Non-pigmented ciliary epithelial cell (primary cell): ENCODE data around the gene PKNOX1.
"Not testable (repeated sequence)": the region's sequence is repeated elsewhere in the genome, so short reads cannot be mapped to it uniquely, and the experiment has no call there.

ENCODE experiments used
- DNase-seq: peaks from one replicate; pipeline ENCODE4 v3.0.0-alpha.2; 2010; ENCODE audit warnings: low read depth

The PKNOX1 gene

DNA sequence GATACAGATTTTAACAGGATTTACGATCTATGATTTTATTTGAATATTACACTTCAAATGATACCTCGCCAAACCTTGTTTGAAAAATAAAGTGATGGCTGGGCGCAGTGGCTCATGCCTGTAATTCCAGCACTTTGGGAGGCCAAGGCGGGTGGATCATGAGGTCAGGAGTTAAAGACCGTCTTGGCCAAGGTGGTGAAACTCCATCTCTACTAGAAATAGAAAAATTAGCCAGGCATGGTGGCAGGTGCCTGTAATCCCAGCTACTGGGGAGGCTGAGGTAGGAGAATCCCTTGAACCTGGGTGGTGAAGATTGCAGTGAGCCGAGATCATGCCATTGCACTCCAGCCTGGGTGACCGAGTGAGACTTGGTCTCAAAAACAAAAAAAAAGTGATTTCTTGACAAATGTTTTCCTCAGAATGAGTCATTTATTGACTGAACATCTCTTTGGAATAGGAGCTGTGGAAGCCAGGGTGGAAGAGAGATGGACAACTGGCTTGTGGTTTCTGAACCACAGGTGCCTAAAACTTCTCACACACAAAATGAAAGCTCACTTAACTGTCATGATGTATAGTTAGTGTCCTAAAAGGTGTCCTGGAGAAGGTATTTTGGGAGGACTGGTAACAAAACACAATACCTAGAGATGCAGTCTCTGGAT lies 11.9 kb downstream of the PKNOX1 start:
- DNase-seq, result no peak

DNA sequence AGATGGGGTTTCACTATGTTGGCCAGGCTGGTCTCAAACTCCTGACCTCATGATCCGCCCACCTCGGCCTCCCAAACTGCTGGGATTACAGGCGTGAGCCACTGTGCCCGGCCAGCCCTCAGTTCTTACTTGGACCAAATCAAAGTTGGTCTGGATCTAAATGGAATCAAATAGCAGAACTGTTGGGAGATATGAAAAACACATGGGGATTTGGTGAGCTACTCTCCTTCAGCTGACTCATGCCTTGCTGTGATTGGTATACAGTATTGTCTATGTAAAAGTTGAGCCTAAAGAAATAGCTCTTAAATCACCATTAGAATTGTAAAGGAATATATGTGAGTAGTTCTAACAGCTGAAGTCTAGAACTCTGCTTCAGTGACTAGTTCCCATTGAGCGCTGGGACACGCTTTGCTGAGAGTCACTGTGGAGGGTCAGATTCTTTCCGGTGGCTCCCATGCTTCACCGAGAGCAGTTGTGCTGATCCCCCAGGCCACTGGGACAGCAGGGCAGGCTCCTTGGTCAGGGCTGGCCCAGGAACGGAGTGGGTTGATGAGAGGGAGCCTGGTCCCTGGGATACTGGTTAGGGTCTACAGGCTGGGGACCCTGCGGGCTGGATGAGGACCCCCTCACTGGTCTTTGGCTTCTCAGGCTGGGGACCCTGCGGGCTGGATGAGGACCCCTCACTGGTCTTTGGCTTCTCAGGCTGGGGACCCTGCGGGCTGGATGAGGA lies 14.0 kb downstream of the PKNOX1 start:
- peak; percentile 38 for DNase-seq

DNA sequence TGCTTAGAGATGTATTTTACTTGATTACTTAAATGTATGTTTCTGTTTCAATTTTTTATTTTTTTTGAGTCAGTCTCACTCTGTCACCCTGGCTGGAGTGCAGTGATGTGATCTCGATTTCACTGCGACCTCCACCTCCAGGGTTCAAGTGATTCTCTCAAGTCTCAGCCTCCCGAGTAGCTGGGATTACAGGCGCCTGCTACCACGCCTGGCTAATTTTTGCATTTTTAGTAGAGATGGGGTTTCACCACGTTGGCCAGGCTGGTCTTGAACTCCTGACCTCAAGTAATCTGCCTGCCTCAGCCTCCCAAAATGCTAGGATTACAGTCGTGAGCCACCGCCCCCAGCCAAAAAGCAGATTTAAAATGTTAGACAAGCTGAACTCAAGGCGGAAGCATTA lies 15.0 kb downstream of the PKNOX1 start:
- not testable (repeated sequence) for DNase-seq

DNA sequence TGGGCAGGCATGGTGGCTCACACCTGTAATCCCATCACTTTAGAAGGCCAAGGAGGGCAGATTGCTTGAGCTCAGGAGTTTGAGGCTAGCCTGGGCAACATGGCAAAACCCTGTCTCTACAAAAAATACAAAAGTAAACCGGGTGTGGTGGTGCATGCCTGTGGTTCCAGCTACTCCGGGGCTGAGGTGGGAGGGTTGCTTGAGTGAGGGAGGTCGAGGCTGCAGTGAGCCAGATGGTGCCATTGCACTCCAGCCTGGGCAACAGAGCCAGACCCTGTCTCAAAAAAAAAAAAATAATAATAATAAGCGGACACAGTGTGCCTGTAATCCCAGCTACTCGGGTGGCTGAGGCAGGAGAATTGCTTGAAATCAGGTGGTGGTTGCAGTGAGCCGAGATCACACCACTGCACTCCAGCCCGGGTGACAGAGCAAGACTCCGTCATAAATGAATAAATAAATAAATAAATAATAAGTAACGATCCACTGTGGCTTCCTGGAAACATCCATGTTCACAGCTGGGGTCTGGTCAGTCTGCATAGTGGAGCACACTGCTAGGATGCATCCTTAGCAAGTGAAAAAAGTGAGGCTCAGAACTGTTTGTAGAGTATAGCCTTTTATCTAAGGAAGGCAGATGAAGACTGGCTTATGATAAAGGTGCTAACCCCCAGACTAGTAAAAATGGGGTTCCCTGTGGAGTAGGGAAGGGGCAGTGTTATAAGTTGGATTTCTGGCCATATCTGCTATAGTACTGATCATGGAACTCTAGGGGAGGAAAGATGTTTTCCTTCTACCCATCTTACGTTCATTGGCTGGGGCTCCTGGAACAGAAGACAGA lies 15.7 kb downstream of the PKNOX1 start:
- no peak for DNase-seq

DNA sequence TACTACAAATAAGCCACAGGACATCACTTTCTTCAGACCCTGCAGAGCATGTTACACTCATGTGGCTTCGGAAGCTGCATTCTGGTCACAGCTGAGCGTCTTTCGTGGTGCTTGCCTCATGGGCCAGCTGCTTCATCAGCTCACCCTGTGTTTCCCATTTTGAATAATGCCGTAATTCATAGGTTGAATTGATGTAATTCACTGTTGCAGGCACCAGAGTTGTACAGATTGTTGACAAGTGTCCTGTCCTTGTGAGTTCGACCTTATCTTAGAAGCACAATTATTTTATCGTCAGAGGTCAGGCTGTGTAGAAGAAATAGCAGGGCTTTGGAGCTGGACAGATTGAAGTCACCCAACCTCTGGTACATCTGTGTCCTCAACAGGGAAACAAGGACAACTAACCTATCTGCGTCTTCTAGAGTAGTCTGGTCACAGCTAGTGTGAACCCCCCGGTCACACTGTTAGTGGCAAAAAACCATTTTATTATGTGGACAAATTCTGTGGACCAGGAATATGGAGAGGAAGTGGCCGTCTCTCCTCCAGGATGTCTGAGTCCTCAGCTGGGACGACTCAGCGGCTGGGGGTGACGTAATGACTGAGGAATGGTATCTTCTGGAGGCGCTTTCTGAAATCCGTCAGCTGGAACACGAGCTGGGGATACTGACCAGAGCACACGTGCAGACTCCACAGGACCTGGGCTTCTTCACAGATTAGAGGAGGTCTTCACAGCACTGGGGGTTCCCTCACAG lies 17.8 kb downstream of the PKNOX1 start:
- peak; percentile 78 for DNase-seq

DNA sequence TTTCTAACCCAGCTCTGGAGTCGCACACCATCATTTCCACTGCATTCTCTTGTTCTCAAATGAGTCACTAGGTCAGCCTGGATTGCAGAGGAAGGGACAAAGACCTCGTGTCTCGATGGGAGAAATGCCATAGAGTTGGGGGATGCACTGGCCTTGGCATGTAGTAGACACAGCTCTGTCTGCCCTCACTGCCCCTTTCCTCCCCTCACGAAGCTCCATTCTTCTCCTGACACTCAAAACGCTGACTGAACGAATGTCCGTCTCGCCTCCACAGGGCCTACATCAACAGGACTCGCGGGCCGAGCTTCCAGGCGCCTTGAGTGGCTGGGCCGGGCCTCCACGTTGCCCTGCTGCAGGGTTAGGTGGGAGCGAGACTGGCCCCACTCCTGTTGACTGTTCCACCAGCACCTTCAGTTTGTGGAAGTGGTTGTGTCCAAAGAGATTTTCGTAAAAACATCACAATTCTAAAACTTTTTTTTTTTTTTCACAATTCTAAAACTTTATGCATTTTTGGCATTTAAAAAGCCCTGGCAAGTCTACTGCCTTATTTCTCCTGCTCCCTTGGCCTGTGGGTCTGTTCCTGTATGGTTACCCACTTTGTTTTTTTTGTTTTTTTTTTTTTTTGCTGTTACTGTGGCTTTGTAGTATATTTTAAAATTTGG lies 18.8 kb downstream of the PKNOX1 start:
- DNase-seq, result no peak

DNA sequence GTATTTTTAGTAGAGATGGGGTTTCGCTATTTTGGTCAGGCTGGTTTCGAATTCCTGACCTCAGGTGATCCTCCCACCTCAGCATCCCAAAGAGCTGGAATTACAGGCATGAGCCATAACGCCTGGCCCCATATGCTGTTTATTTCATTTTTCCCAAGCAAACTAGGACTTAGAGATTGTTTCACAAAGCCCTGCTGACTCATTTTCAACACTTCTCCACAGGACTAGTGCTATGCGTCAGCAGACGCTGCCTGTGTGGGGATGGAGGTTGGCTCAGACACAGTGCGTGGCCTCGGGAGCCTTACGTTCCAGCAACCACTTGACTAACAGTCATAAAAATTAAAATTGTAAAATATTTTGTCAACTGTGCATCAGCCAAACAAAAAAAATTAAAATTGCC lies 22.7 kb downstream of the PKNOX1 start:
- DNase-seq, result peak; percentile 92

DNA sequence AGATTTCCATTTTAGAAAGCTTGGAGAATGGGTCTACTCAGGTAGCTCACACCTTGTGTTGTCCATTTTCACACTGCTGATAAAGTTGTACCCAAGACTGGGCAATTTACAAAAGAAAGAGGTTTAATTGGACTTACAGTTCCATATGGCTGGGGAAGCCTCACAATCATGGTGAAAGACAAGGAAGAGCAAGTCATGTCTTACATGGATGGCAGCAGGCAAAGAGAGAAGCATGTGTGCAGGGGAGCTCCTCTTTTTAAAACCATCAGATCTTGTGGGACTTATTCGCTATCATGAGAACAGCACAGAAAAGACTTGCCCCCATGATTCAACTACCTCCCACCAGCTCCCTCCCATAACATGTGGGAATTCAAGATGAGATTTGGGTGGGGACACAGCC lies 23.6 kb downstream of the PKNOX1 start:
- not testable (repeated sequence) for DNase-seq

DNA sequence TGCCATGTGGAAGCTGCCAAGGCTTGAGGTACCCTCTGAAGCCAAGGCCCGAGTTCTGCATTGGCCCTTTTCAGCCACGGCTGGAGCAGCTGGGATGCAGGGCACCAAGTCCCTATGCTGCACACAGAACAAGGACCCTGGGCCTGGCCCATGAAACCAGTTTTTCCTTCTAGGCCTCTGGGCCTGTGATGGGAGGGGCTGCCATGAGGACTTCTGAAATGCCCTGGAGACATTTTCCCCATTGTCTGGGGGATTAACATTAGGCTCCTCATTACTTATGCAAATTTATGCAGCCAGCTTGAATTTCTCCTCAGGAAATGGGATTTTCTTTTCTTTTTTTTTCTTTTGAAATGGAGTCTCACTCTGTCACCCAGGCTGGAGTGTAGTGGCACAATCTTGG lies 24.8 kb downstream of the PKNOX1 start:
- not testable (repeated sequence) for DNase-seq

DNA sequence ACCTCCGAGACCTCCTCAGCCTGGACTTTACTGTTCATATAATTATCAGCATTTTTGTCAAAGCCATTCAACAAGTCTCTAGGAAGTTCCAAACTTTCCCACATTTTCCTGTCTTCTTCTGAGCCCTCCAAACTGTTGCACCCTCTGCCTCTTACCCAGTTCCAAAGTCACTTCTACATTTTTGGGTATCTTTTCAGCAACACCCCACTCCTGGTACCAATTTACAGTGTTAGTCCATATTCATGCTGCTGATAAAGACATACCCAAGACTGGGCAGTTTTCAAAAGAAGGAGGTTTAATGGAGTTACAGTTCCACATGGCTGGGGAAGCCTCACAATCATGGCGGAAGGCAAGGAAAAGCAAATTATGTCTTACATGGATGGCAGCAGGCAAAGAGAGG lies 25.7 kb downstream of the PKNOX1 start:
- DNase-seq, result not testable (repeated sequence)

DNA sequence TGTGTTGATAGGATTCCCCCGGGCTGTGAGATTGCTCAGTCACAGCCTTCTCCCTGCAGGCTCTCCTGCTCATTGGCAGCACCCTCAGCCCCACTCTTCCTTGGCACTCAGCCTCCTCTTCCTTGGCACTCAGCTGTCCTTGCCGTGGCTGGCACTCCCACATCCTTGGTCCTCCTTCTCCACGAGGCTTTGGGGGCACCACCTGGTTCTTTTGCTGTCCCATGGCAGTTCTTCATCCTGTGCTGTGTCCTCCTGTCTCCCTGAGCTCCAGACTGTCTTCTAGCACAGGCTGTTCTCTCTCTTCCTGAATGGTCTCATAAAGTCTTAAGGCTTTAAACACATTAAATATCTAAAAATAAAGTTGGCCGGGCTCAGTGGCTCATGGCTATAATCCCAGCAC lies 27.0 kb downstream of the PKNOX1 start:
- DNase-seq, result no peak

DNA sequence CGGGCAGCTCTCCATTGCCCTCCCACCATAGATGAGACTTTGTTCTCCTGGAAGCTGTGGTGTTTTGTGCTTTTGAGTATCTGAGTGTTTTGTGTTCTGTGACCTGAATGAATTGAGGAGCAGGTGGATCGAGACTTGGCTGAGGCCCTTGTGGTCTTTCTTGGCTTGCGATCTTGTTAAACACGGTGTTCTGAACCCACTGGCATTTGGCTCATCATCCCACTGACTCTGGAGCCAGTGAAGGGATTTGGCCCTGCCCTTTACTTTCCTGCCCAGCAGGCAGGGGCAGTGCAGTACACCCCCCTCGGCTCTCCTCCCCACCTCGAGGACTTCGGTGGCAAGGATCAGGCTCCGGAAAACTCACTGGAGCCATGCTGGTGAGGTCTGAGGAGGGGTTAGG lies 30.6 kb downstream of the PKNOX1 start:
- DNase-seq, result no peak

DNA sequence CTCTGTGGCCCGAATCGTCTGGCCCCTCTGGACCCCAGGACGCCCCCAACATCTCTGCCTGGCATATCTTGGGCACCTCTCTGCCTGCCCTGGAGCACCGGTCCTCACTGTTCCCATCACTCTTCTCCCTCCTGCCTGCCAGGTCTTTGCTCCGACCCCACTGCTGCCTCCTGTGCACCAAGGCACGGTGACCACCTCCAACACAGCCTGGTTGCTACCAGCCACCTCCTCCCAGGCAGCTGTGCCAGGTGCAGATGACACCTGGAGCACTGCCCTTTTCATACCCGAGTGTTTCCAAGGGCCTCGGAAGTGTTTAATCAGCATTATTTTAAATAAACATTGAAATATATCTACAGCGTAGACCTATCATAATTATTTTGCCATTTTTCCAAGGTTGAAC lies 31.3 kb downstream of the PKNOX1 start:
- no peak for DNase-seq

DNA sequence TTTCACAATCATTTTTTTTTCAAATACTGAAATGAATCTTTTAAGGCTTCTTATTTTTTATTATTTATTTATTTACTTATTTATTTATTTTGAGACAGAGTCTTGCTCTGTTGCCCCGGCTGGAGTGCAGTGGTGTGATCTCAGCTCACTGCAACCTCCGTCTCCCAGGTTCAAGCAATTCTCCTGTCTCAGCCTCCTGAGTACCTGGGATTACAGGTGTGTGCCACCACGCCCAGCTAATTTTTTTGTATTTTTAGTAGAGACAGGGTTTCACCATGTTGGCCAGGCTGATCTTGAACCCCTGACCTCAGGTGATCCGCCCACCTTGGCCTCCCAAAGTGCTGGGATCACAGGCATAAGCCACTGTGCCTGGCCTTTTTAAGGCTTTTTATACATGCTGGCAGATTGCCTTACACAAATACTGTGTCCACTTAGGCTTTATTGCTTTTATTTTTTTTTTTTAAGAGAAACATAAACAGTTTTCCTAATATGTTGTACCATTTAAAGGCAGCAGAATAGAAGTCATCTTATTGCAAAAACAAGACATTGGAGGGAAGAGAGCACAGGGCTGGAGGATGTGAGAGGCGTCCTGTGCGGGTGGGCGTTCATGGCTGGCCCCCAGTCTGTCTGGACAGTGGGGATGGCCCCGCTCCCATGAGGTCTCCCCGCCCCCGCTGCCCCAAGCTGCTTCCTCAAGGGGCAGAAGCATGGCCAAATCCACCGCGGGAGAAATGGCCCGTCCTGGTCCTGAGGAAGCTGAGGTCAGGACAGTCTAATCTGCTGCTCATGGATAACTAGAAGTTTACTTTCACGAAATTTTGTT lies 31.9 kb downstream of the PKNOX1 start:
- DNase-seq, result not testable (repeated sequence)

DNA sequence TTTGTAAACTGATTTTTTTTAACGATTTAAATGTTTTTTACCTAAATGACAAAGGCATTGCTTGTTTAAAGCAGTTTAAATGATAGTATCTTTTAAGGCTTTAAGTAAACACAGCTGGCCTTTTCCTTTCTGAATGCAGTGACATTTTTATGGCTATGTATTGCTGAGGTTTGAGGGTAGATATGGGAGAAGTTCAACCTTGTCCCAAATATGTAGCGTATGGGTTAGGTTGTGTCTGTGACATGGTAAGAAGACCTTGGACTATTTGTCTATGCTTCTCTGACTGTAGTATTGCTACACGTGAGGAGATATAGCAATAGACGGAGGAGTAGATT lies 32.5 kb downstream of the PKNOX1 start:
- DNase-seq, result no peak

DNA sequence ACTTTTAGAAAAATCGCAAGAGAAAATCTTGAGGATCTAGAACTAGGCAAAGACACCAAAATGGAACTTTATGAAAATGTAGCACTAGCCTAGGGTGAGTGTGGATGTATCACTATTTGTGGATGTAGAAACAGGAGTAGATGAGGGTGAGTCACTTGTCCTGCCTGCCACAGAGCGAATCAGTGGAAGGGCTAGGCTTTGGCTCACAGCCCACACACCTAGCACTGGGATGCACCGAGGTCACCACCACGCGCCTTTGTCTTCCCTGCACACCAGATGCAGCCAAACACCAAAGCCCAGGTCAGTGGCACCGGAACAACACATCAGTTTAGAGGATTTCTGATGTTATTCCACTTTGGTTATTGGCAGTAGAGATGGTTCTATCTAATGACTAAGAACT lies 38.2 kb downstream of the PKNOX1 start:
- no peak for DNase-seq

DNA sequence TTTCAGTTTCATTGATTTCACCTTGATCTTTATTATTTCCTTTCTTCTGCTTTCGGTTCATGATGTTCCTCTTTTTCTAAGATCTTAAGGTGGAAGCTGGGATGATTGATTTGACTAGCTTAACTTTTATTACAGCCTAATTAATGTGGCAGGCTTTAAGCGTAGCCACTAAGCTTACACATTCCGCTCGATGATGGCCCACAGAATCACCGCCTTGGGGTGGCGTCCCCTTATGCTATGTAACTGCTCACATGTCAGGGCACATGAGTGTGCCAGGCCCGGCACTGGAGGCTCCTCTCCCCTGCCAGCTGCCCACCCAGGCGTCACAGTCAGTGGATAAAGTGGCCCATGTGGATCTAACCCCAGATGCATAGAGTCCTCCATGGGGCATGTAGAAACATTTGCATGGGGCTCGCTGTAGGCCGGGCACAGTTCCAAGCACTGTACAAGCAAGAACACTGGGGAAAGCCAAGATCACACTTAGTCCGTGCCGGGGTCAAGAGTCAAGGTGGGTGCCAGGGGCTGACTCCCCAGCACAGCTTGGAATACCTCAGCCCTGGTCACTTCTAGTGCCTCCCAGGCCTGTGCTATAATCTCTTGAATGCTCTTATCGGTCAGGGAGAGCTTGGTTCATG lies 41.7 kb downstream of the PKNOX1 start:
- no peak for DNase-seq

DNA sequence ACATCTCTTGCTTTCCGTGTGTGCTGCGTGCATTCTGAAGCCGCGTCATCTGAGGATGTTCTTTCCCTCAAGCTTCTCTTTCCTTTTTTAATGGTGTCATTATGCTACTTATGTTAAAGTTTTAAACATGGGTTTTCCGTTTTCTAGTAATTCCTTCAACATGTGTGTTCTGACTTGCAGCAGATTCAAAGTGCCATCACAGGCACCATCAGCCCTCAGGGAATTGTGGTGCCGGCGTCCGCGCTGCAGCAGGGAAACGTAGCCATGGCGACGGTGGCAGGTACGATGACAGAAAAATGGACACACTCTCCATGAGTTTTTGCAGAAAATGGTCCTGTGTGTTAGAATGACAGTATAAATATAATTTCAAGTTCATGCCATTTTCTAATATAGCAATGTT lies 42.4 kb downstream of the PKNOX1 start:
- no peak for DNase-seq

DNA sequence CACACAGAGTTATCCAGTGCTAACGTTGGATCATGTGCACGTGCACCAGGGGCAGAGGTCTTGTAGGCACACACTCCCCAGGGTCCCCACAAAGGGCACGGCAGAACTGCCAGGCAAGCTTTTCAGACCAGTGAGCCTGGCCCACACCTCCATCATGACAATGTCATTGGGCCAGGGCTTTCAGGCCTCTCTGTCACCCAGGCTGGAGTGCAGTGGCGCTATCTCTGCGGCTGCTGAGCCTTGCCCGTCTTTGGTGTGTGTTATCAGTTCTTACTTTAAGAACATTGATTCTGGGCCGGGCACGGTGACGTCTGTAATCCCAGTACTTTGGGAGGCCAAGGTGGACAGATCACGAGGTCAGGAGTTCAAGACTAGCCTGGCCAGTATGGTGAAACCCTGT lies 44.2 kb downstream of the PKNOX1 start:
- DNase-seq, result no peak

DNA sequence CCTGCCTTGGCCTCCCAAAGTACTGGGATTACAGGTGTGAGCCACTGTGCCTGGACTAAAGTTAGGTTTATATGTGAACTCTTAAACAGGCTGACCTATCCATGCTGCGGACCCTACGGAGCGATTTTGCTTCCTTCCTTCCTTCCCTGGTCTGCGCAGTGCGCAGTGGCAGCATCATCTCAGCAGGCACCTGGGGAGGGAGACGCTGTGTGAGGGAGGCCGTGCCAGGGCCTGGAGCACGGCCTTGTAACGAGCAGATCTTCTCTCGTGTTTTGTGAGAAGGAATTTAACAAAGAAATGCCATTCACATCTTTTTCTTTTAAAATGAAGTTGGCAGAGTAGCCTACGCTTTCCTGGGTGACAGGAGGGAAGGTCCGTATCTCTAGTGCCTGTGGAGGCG lies 45.8 kb downstream of the PKNOX1 start:
- DNase-seq, result no peak

DNA sequence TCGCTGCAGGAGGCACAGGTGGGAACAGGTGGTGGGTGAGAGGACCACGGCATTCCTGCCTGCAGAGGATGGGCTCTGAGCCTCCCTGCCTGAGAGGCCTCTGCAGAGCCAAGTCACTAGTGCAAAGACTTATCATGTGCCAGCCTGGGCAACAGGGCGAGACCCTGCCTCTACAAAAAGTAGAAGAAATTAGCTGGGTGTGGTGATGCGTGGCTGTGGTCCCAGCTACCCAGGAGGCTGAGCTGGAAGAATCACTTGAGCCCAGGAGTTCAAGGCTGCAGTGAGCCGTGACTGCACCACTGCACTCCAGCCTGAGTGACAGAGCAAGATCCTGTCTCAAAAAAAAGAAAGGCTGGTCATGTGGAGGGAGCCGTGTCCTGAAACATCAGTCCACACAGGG lies 46.4 kb downstream of the PKNOX1 start:
- DNase-seq, result no peak
